G401.6 (cell line): ENCODE measurements around the gene RGS9.
"Not testable (repeated sequence)": the region's sequence is repeated elsewhere in the genome, so short reads cannot be mapped to it uniquely, and the experiment has no call there.

Experiments
- FAIRE-seq: peaks from 2 replicates; lab custom pipeline; 2012; peaks lifted over from hg19 to GRCh38; lab: Jason Lieb, UNC

RGS9 gene

GRCh38 chr17:65137021-65137939, at the start of gene RGS9:
Gene RGS9, plus strand, starts transcription at chr17:65137370. Its CDS starts 171 bp downstream, at chr17:65137541.
- no peak for FAIRE-seq

GRCh38 chr17:65088621-65089360, 48.4 kb upstream of the RGS9 start:
- FAIRE-seq, result no peak

- no peak for FAIRE-seq
These were observed 44.9 kb upstream of the RGS9 start for GRCh38 chr17:65092262-65092661.

GRCh38 chr17:65092721-65093356, 44.3 kb upstream of the RGS9 start:
- not testable (repeated sequence) for FAIRE-seq

GRCh38 chr17:65093930-65094329, 43.2 kb upstream of the RGS9 start:
- FAIRE-seq, result no peak

GRCh38 chr17:65095465-65095864, 41.7 kb upstream of the RGS9 start:
- FAIRE-seq, result peak; percentile 46

GRCh38 chr17:65096382-65096781, 40.8 kb upstream of the RGS9 start:
- FAIRE-seq, result not testable (repeated sequence)

GRCh38 chr17:65097110-65097509, 40.1 kb upstream of the RGS9 start:
- no peak for FAIRE-seq

- no peak for FAIRE-seq
These were observed 37.7 kb upstream of the RGS9 start for GRCh38 chr17:65099475-65099874.

GRCh38 chr17:65099941-65100315, 37.2 kb upstream of the RGS9 start:
- no peak for FAIRE-seq

- no peak for FAIRE-seq
These were observed 36.6 kb upstream of the RGS9 start for GRCh38 chr17:65100316-65101140.

GRCh38 chr17:65101371-65101770, 35.8 kb upstream of the RGS9 start:
- FAIRE-seq, result no peak

- no peak for FAIRE-seq
These were observed 34.9 kb upstream of the RGS9 start for GRCh38 chr17:65102235-65102634.

GRCh38 chr17:65102788-65103187, 34.4 kb upstream of the RGS9 start:
- FAIRE-seq, result no peak

GRCh38 chr17:65103431-65103830, 33.7 kb upstream of the RGS9 start:
- no peak for FAIRE-seq

- no peak for FAIRE-seq
These were observed 33.3 kb upstream of the RGS9 start for GRCh38 chr17:65103896-65104295.

- FAIRE-seq, result no peak
These were observed 32.6 kb upstream of the RGS9 start for GRCh38 chr17:65104541-65104940.

- FAIRE-seq, result no peak
These were observed 32.2 kb upstream of the RGS9 start for GRCh38 chr17:65104973-65105372.

- FAIRE-seq, result no peak
These were observed 29.0 kb upstream of the RGS9 start for GRCh38 chr17:65108152-65108551.

GRCh38 chr17:65109543-65109942, 27.6 kb upstream of the RGS9 start:
- FAIRE-seq, result no peak

GRCh38 chr17:65109990-65110680, 27.0 kb upstream of the RGS9 start:
- FAIRE-seq, result no peak
